OCI-LY1 (cell line): ENCODE measurements around the gene OR2T11.

ENCODE experiments used
- H2AFZ ChIP-seq: fragments of 200-600 bp; sonication (generic), shearing (Covaris generic); 2 replicates; pipeline ENCODE4 v1.6.0; 2014; ENCODE audit warnings: antibody characterized with exemption, mild to moderate bottlenecking, low read length
- H3F3A ChIP-seq: fragments of 200-600 bp; sonication (generic), shearing (Covaris generic); 2 replicates; pipeline ENCODE4 v1.6.0; 2014; ENCODE audit warnings: mild to moderate bottlenecking, antibody characterized with exemption, low read length, moderate library complexity; ENCODE audit not compliant: insufficient read depth
- H3K27ac ChIP-seq: fragments of 200-600 bp; sonication (generic); 2 replicates; pipeline ENCODE4 v1.5.1; 2014; ENCODE audit warnings: low read length, mixed run types, mild to moderate bottlenecking, low read depth; ENCODE audit not compliant: poor library complexity, severe bottlenecking
- H3K27me3 ChIP-seq: fragments of 200-600 bp; sonication (generic); 2 replicates; pipeline ENCODE4 v1.6.0; 2014; ENCODE audit warnings: antibody characterized with exemption, mild to moderate bottlenecking, low read length, moderate library complexity; ENCODE audit not compliant: insufficient read depth
- H3K36me3 ChIP-seq: fragments of 200-600 bp; sonication (generic); 2 replicates; pipeline ENCODE4 v1.6.1; 2014; ENCODE audit warnings: mild to moderate bottlenecking, antibody characterized with exemption, low read length, moderate library complexity, mixed read lengths; ENCODE audit not compliant: insufficient read depth
- H3K4me1 ChIP-seq: fragments of 200-600 bp; sonication (generic); 2 replicates; pipeline ENCODE4 v1.5.1; 2014; ENCODE audit warnings: mild to moderate bottlenecking, low read length, moderate library complexity; ENCODE audit not compliant: insufficient read depth, severe bottlenecking
- H3K4me2 ChIP-seq: fragments of 200-600 bp; sonication (generic), shearing (Covaris generic); 2 replicates; pipeline ENCODE4 v1.6.1; 2014; ENCODE audit warnings: low read length
- H3K4me3 ChIP-seq: fragments of 200-600 bp; sonication (generic); 2 replicates; pipeline ENCODE4 v1.5.1; 2014; ENCODE audit warnings: low read length, low read depth, mild to moderate bottlenecking, mixed read lengths; ENCODE audit not compliant: poor library complexity, severe bottlenecking
- H3K79me2 ChIP-seq: fragments of 200-600 bp; shearing (Covaris generic); 2 replicates; pipeline ENCODE4 v1.6.1; 2016; ENCODE audit warnings: mixed run types, low read length, mixed read lengths; ENCODE audit not compliant: insufficient read depth
- H3K9ac ChIP-seq: fragments of 200-600 bp; sonication (generic), shearing (Covaris generic); 2 replicates; pipeline ENCODE4 v1.6.1; 2014; ENCODE audit warnings: mild to moderate bottlenecking, low read length, mixed read lengths
- H3K9me2 ChIP-seq: fragments of 200-600 bp; sonication (generic), shearing (Covaris generic); 2 replicates; pipeline ENCODE4 v1.6.1; 2014; ENCODE audit warnings: low read depth, mild to moderate bottlenecking, low read length, mixed read lengths
- H3K9me3 ChIP-seq: fragments of 200-600 bp; shearing (Covaris generic); 2 replicates; pipeline ENCODE4 v1.6.1; 2014; ENCODE audit warnings: low read length, mixed read lengths
- H4K20me1 ChIP-seq: fragments of 200-600 bp; sonication (generic), shearing (Covaris generic); 2 replicates; pipeline ENCODE4 v1.6.0; 2016; ENCODE audit warnings: mild to moderate bottlenecking, low read length; ENCODE audit not compliant: insufficient read depth
- EZH2 ChIP-seq: fragments of 200-600 bp; sonication (generic), shearing (Covaris generic); IDR thresholded peaks from 2 replicates; pipeline ENCODE4 v1.8.0; 2017; ENCODE audit warnings: borderline replicate concordance, mixed run types, mild to moderate bottlenecking, antibody characterized with exemption, low read length, moderate library complexity, mixed read lengths
- TF ChIP-seq, protein P1 (sequence below): fragments of 200-600 bp; sonication (generic), shearing (Covaris generic); IDR thresholded peaks from 2 replicates; pipeline ENCODE4 v1.5.1; 2017; ENCODE audit warnings: mild to moderate bottlenecking, antibody characterized with exemption, low read length, moderate library complexity, mixed read lengths

Gene OR2T11

GRCh38 chr1:248621770-248622169 lies 13.1 kb downstream of the OR2T11 start:
- no peak overlapping the region for H3K4me3 ChIP-seq

GRCh38 chr1:248618878-248619277 lies 16.0 kb downstream of the OR2T11 start:
- H3K9me3 ChIP-seq: no peaks in the 10 kb centered on the region

More at GRCh38 chr1:248621770-248622169, 13.1 kb downstream of the OR2T11 start:
- Histone ChIP-seq H3K9me2 (no peaks in the 10 kb centered on the region), H4K20me1 (no peaks in the 10 kb centered on the region), H3F3A (no peaks in the 10 kb centered on the region), H3K27me3 (no peaks in the 10 kb centered on the region), H3K9ac (no peak overlapping the region), H3K36me3 (no peaks in the 10 kb centered on the region), H3K27ac (no peak overlapping the region), H3K9me3 (no peaks in the 10 kb centered on the region), H3K4me1 (no peaks in the 10 kb centered on the region), H2AFZ (no peak overlapping the region), H3K79me2 (no peaks in the 10 kb centered on the region), H3K4me2 (no peak overlapping the region)
- TF ChIP-seq EZH2: no peak
- TF ChIP-seq, protein P1, sequence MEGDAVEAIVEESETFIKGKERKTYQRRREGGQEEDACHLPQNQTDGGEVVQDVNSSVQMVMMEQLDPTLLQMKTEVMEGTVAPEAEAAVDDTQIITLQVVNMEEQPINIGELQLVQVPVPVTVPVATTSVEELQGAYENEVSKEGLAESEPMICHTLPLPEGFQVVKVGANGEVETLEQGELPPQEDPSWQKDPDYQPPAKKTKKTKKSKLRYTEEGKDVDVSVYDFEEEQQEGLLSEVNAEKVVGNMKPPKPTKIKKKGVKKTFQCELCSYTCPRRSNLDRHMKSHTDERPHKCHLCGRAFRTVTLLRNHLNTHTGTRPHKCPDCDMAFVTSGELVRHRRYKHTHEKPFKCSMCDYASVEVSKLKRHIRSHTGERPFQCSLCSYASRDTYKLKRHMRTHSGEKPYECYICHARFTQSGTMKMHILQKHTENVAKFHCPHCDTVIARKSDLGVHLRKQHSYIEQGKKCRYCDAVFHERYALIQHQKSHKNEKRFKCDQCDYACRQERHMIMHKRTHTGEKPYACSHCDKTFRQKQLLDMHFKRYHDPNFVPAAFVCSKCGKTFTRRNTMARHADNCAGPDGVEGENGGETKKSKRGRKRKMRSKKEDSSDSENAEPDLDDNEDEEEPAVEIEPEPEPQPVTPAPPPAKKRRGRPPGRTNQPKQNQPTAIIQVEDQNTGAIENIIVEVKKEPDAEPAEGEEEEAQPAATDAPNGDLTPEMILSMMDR: no peak

GRCh38 chr1:248618119-248618518 lies 16.8 kb downstream of the OR2T11 start:
- Histone ChIP-seq H3K36me3 (no peaks in the 10 kb centered on the region), H3K4me3 (no peak overlapping the region), H3K27ac (no peak overlapping the region), H3K4me2 (no peak overlapping the region), H3K79me2 (no peaks in the 10 kb centered on the region), H3K4me1 (no peaks in the 10 kb centered on the region), H4K20me1 (no peaks in the 10 kb centered on the region), H3K27me3 (no peaks in the 10 kb centered on the region), H3K9me2 (no peaks in the 10 kb centered on the region), H3F3A (no peaks in the 10 kb centered on the region), H3K9ac (no peak overlapping the region), H3K9me3 (no peaks in the 10 kb centered on the region), H2AFZ (no peak overlapping the region)
- TF ChIP-seq, protein P1: no peak
- no peak for TF ChIP-seq EZH2

More at GRCh38 chr1:248618878-248619277, 16.0 kb downstream of the OR2T11 start:
- Histone ChIP-seq H3K9ac (no peak overlapping the region), H3K27ac (no peak overlapping the region), H3F3A (no peaks in the 10 kb centered on the region), H3K9me2 (no peaks in the 10 kb centered on the region), H3K79me2 (no peaks in the 10 kb centered on the region), H3K36me3 (no peaks in the 10 kb centered on the region), H2AFZ (no peak overlapping the region), H4K20me1 (no peaks in the 10 kb centered on the region), H3K27me3 (no peaks in the 10 kb centered on the region), H3K4me3 (no peak overlapping the region), H3K4me1 (no peaks in the 10 kb centered on the region), H3K4me2 (no peak overlapping the region)
- TF ChIP-seq, protein P1: peak; percentile 82
- no peak for TF ChIP-seq EZH2
